Measurements from ENCODE around the gene HACD1.
A peak's percentile ranks its signal among the peaks of the same experiment; 100 is the strongest.

Gene HACD1

GRCh38 chr10:17617031-17617911 lies at the start of gene HACD1:
TSS of gene HACD1 (minus strand) at chr10:17617374. CDS start at chr10:17617339, 35 bp downstream.
- DNase-seq = peak; percentile 50

GRCh38 chr10:17665747-17666146 lies 48.6 kb upstream of the HACD1 start:
- DNase-seq = no peak

- no peak for DNase-seq
Measured at GRCh38 chr10:17663450-17663849, 46.3 kb upstream of the HACD1 start.

GRCh38 chr10:17662193-17663138 lies 45.3 kb upstream of the HACD1 start:
- no peak for DNase-seq

- no peak for DNase-seq
Measured at GRCh38 chr10:17661510-17661909, 44.3 kb upstream of the HACD1 start.

GRCh38 chr10:17660921-17661320 lies 43.7 kb upstream of the HACD1 start:
- DNase-seq = no peak

GRCh38 chr10:17659365-17659764 lies 42.2 kb upstream of the HACD1 start:
- DNase-seq = no peak

- DNase-seq = no peak
Measured at GRCh38 chr10:17657103-17657500, 39.9 kb upstream of the HACD1 start.

- no peak for DNase-seq
Measured at GRCh38 chr10:17655567-17656146, 38.5 kb upstream of the HACD1 start.

- DNase-seq = no peak
Measured at GRCh38 chr10:17655009-17655408, 37.8 kb upstream of the HACD1 start.

GRCh38 chr10:17652585-17652984 lies 35.4 kb upstream of the HACD1 start:
- no peak for DNase-seq

- DNase-seq = no peak
Measured at GRCh38 chr10:17651896-17652295, 34.7 kb upstream of the HACD1 start.

- no peak for DNase-seq
Measured at GRCh38 chr10:17650416-17650815, 33.2 kb upstream of the HACD1 start.

- DNase-seq = no peak
Measured at GRCh38 chr10:17649836-17650235, 32.7 kb upstream of the HACD1 start.

- no peak for DNase-seq
Measured at GRCh38 chr10:17649052-17649451, 31.9 kb upstream of the HACD1 start.

- no peak for DNase-seq
Measured at GRCh38 chr10:17648243-17649035, 31.3 kb upstream of the HACD1 start.

- no peak for DNase-seq
Measured at GRCh38 chr10:17647326-17647725, 30.2 kb upstream of the HACD1 start.

GRCh38 chr10:17645621-17646345 lies 28.6 kb upstream of the HACD1 start:
- DNase-seq = no peak

GRCh38 chr10:17644485-17644943 lies 27.3 kb upstream of the HACD1 start:
- no peak for DNase-seq

GRCh38 chr10:17643755-17644484 lies 26.7 kb upstream of the HACD1 start, which contains the start of gene STAM:
TSS of gene STAM (plus strand) at chr10:17644151. CDS start at chr10:17644340, 189 bp downstream.
- DNase-seq = peak; percentile 79

GRCh38 chr10:17643339-17643754 lies 26.2 kb upstream of the HACD1 start:
- peak; percentile 37 for DNase-seq
